Stimulated activated CD8-positive, alpha-beta memory T cell treated with anti-CD3 and anti-CD28 coated beads, Interleukin-15, amount 100 ng/mL, for 24 hours (primary cell): ENCODE data around the gene POLH.

ENCODE experiments used
- DNase-seq: peaks from one replicate; pipeline ENCODE4 v3.0.0-alpha.2; 2020; ENCODE audit warnings: low read depth

POLH gene

GRCh38 chr6:43606019-43606418, 30.0 kb downstream of the POLH start:
- DNase-seq, result no peak

- peak; percentile 29 for DNase-seq
These were observed 32.4 kb downstream of the POLH start for GRCh38 chr6:43608310-43608763.

GRCh38 chr6:43608807-43609206, 32.8 kb downstream of the POLH start:
- no peak for DNase-seq

- no peak for DNase-seq
These were observed 33.4 kb downstream of the POLH start for GRCh38 chr6:43609402-43609801.

- DNase-seq, result no peak
These were observed 34.4 kb downstream of the POLH start for GRCh38 chr6:43610431-43610830.

- DNase-seq, result no peak
These were observed 37.9 kb downstream of the POLH start for GRCh38 chr6:43613721-43614395.

GRCh38 chr6:43614396-43614730, 38.4 kb downstream of the POLH start:
- DNase-seq, result no peak

GRCh38 chr6:43616725-43617472, 40.9 kb downstream of the POLH start:
- DNase-seq, result no peak

- no peak for DNase-seq
These were observed 45.3 kb downstream of the POLH start for GRCh38 chr6:43621078-43621835.

GRCh38 chr6:43621836-43622180, 45.8 kb downstream of the POLH start:
- no peak for DNase-seq

- no peak for DNase-seq
These were observed 46.6 kb downstream of the POLH start for GRCh38 chr6:43622541-43622940.

GRCh38 chr6:43623880-43624785, 48.1 kb downstream of the POLH start:
- no peak for DNase-seq

- DNase-seq, result no peak
These were observed 48.9 kb downstream of the POLH start for GRCh38 chr6:43624786-43625288.

- no peak for DNase-seq
These were observed 49.5 kb downstream of the POLH start for GRCh38 chr6:43625393-43625992.

- no peak for DNase-seq
These were observed 51.2 kb downstream of the POLH start for GRCh38 chr6:43627008-43627825.

- peak; percentile 12 for DNase-seq
These were observed 52.6 kb downstream of the POLH start for GRCh38 chr6:43628393-43629103.

GRCh38 chr6:43629104-43629504, 53.1 kb downstream of the POLH start, which contains the start of gene GTPBP2:
TSS of gene GTPBP2 (minus strand) at chr6:43629264. CDS start at chr6:43629162, 102 bp downstream.
- DNase-seq, result peak; percentile 85

GRCh38 chr6:43629505-43630300, 53.7 kb downstream of the POLH start:
- DNase-seq, result peak; percentile 57
